DND-41 (cell line): Measurements from ENCODE around the gene CCDC24.

Source experiments
- CTCF ChIP-seq: IDR thresholded peaks from 2 replicates; pipeline ENCODE4 v1.5.1; 2012; ENCODE audit warnings: borderline replicate concordance, low read length, moderate library complexity, mild to moderate bottlenecking; ENCODE audit not compliant: poor library complexity, severe bottlenecking; ENCODE audit errors: extremely low read depth
- EZH2 ChIP-seq: IDR thresholded peaks from 3 replicates; pipeline ENCODE4 v1.6.1; 2012; ENCODE audit warnings: borderline replicate concordance, low read depth, mild to moderate bottlenecking, moderate library complexity, low read length, inconsistent platforms; ENCODE audit not compliant: severe bottlenecking

GRCh38 chr1:44020464-44020863, 29.1 kb downstream of the CCDC24 start:
- no peak for TF ChIP-seq CTCF
- no peak for TF ChIP-seq EZH2
